Measurements from ENCODE around the gene ACTR10.

- TF ChIP-seq CTCF (IDR thresholded peaks at IDR 0.05) (no peak), POLR2A (IDR thresholded peaks at IDR 0.05) (no peak), EP300 (IDR thresholded peaks at IDR 0.05) (no peak)
These were observed 3.8 kb upstream of the ACTR10 start for GRCh38 chr14:58196198-58196597.
